Caco-2 (cell line): ENCODE results near the gene GALNT1. TPM values are rescaled to one million over a fixed set of nuclear protein-coding genes. Genes with fewer than 3 reads are reported as not detected.

Source experiments
- BruUV-seq: library from RNA; stranded (reverse); fragments of 400-500 nt; replicated peaks from 2 replicates; lab custom pipeline; 2021; lab: Mats Ljungman, UMichigan
- CTCF ChIA-PET: fragments of 300-600 bp; sonication (Branson Sonifier 250); formaldehyde crosslinking; loops from one replicate; lab custom pipeline; 2022; ENCODE audit warnings: antibody characterized with exemption; lab: Charles Lee
- POLR2A ChIA-PET: fragments of 300-600 bp; sonication (Branson Sonifier 250); formaldehyde crosslinking; loops from one replicate; lab custom pipeline; 2022; ENCODE audit warnings: antibody characterized with exemption; lab: Charles Lee
- DNase-seq, 2 experiments: peaks; one replicate each; pipeline versions ENCODE4 v3.0.0 to v3.0.0-alpha.2; 2020 to 2022
- H3K27me3 ChIP-seq: replicated peaks from 2 replicates; pipeline ENCODE4 v1.6.0; 2011; ENCODE audit warnings: low read length; ENCODE audit not compliant: control insufficient read depth, insufficient read depth
- H3K36me3 ChIP-seq: 2 replicates; pipeline ENCODE4 v1.5.1; 2011; ENCODE audit warnings: low read length; ENCODE audit not compliant: control insufficient read depth, insufficient read depth
- H3K4me1 ChIP-seq: fragments of 250-450 bp; sonication (Bioruptor Pico); 2 replicates; pipeline ENCODE4 v1.5.1; 2020; ENCODE audit warnings: mild to moderate bottlenecking
- H3K4me3 ChIP-seq: 2 replicates; pipeline ENCODE4 v1.5.1; 2011; ENCODE audit warnings: low read depth, mild to moderate bottlenecking, control low read depth, low read length
- H3K9me3 ChIP-seq: fragments of 250-450 bp; sonication (Bioruptor Pico); 2 replicates; pipeline ENCODE4 v1.5.1; 2020; ENCODE audit warnings: mild to moderate bottlenecking, moderate library complexity
- H3K27ac Mint-ChIP-seq: one replicate; pipeline ENCODE4 v1.8.0; 2022; ENCODE audit warnings: mixed read lengths; ENCODE audit not compliant: unreplicated experiment
- H3K27me3 Mint-ChIP-seq: one replicate; pipeline ENCODE4 v1.8.0; 2022; ENCODE audit warnings: mixed read lengths; ENCODE audit not compliant: insufficient read depth, unreplicated experiment
- H3K36me3 Mint-ChIP-seq: one replicate; pipeline ENCODE4 v1.8.0; 2022; ENCODE audit warnings: mild to moderate bottlenecking, mixed read lengths; ENCODE audit not compliant: insufficient read depth, unreplicated experiment
- H3K4me1 Mint-ChIP-seq: one replicate; pipeline ENCODE4 v1.8.0; 2022; ENCODE audit warnings: low read depth, mixed read lengths; ENCODE audit not compliant: unreplicated experiment
- H3K4me3 Mint-ChIP-seq: one replicate; pipeline ENCODE4 v1.8.0; 2022; ENCODE audit warnings: mild to moderate bottlenecking, moderate library complexity, mixed read lengths; ENCODE audit not compliant: unreplicated experiment
- H3K9me3 Mint-ChIP-seq: one replicate; pipeline ENCODE4 v1.8.0; 2022; ENCODE audit warnings: mixed read lengths; ENCODE audit not compliant: unreplicated experiment
- CTCF ChIP-seq, 2 experiments: fragments of 200-600 bp in 1 of 2; IDR thresholded peaks; 1 replicate in 1 of 2; 2 replicates in 1 of 2; pipeline versions ENCODE4 v1.5.1 to v1.8.0; 2011 to 2022; ENCODE audit warnings: antibody characterized with exemption in 1 of 2, control low read depth in 1 of 2, inconsistent platforms in 1 of 2, low read depth in 1 of 2, low read length in 1 of 2, mild to moderate bottlenecking in 1 of 2, moderate library complexity in 1 of 2; ENCODE audit not compliant: insufficient read depth in 1 of 2, severe bottlenecking in 1 of 2, unreplicated experiment in 1 of 2
- intact Hi-C: fragments of 100-400 bp; cut with micrococcal nuclease; formaldehyde crosslinking; loops from one replicate; pipeline ENCODE4 v1.10.0; 2022; ENCODE audit not compliant: unreplicated experiment
- total RNA-seq: library from RNA; stranded (reverse); gene quantifications from 2 replicates; pipeline ENCODE4 v1.2.3, GENCODE V29; 2022

The GALNT1 gene
- total RNA-seq, 1 experiment from 2014 or later: 53.6 TPM

GRCh38 chr18:35602193-35602820, 20.8 kb downstream of the GALNT1 start:
- no peaks in the 10 kb centered on the region for H3K9me3 Mint-ChIP-seq
- DNase-seq: no peak
- ChIA-PET CTCF (no interaction called here), POLR2A (no interaction called here)
- Histone ChIP-seq H3K4me1 (no peaks in the 10 kb centered on the region), H3K9me3 (no peaks in the 10 kb centered on the region; the same call in 1 of the 2 replicates), H3K4me3 (no peak overlapping the region), H3K36me3 (no peaks in the 10 kb centered on the region), H3K27me3 (no peaks in the 10 kb centered on the region)
- H3K36me3 Mint-ChIP-seq: no peaks in the 10 kb centered on the region
- intact Hi-C loops: loop anchor here (2.0 kb wide), 1 partner anchor 20 kb away; no protein-coding TSS in a partner anchor
- H3K27ac Mint-ChIP-seq: no peak overlapping the region
- TF ChIP-seq CTCF (IDR thresholded peaks at IDR 0.05; ENCODE audit: insufficient read depth in 1 of 2, low read depth in 1 of 2, low read length in 1 of 2, severe bottlenecking in 1 of 2, unreplicated experiment in 1 of 2): no peak
- BruUV-seq: no TSS peak
- no peaks in the 10 kb centered on the region for H3K4me1 Mint-ChIP-seq
- H3K27me3 Mint-ChIP-seq: no peaks in the 10 kb centered on the region
- no peak overlapping the region for H3K4me3 Mint-ChIP-seq

GRCh38 chr18:35603008-35603407, 21.5 kb downstream of the GALNT1 start:
- intact Hi-C loops: loop anchor here (2.0 kb wide), 1 partner anchor 20 kb away; no protein-coding TSS in a partner anchor
- Histone ChIP-seq H3K36me3 (no peaks in the 10 kb centered on the region), H3K27me3 (no peaks in the 10 kb centered on the region), H3K9me3 (no peaks in the 10 kb centered on the region; the same call in 1 of the 2 replicates), H3K4me3 (no peak overlapping the region), H3K4me1 (no peaks in the 10 kb centered on the region)
- BruUV-seq: no TSS peak
- no peak for DNase-seq
- H3K36me3 Mint-ChIP-seq: no peaks in the 10 kb centered on the region
- H3K4me3 Mint-ChIP-seq: no peak overlapping the region
- H3K4me1 Mint-ChIP-seq: no peaks in the 10 kb centered on the region
- TF ChIP-seq CTCF (IDR thresholded peaks at IDR 0.05; ENCODE audit: insufficient read depth in 1 of 2, low read depth in 1 of 2, low read length in 1 of 2, severe bottlenecking in 1 of 2, unreplicated experiment in 1 of 2): no peak
- H3K9me3 Mint-ChIP-seq: no peaks in the 10 kb centered on the region
- H3K27ac Mint-ChIP-seq: no peak overlapping the region
- H3K27me3 Mint-ChIP-seq: no peaks in the 10 kb centered on the region
- ChIA-PET CTCF (no interaction called here), POLR2A (no interaction called here)

GRCh38 chr18:35603528-35603927, 22.0 kb downstream of the GALNT1 start:
- TF ChIP-seq CTCF (IDR thresholded peaks at IDR 0.05; ENCODE audit: insufficient read depth in 1 of 2, low read depth in 1 of 2, low read length in 1 of 2, severe bottlenecking in 1 of 2, unreplicated experiment in 1 of 2): no peak
- DNase-seq: no peak
- intact Hi-C loops: loop anchor here (2.0 kb wide), 1 partner anchor 21 kb away; no protein-coding TSS in a partner anchor
- Histone ChIP-seq H3K9me3 (no peaks in the 10 kb centered on the region; the same call in 1 of the 2 replicates), H3K36me3 (no peaks in the 10 kb centered on the region), H3K27me3 (no peaks in the 10 kb centered on the region), H3K4me3 (no peak overlapping the region), H3K4me1 (no peaks in the 10 kb centered on the region)
- Mint-ChIP-seq H3K27ac (no peak overlapping the region), H3K9me3 (no peaks in the 10 kb centered on the region), H3K27me3 (no peaks in the 10 kb centered on the region), H3K4me1 (no peaks in the 10 kb centered on the region), H3K4me3 (no peak overlapping the region), H3K36me3 (no peaks in the 10 kb centered on the region)
- no TSS peak for BruUV-seq
- ChIA-PET CTCF (no interaction called here), POLR2A (no interaction called here)
